BLaER1 treated with 17β-estradiol and CSF1 and Interleukin-3, amounts not matched to agents 10 nM and 100 nM (cell line): ENCODE data around the gene CCL5.

Experiments
- H3K27ac ChIP-seq, 11 experiments: shearing (Covaris generic); formaldehyde crosslinking; 2 replicates each; pipeline ENCODE4 v1.8.1; 2022
- H3K27me3 ChIP-seq, 11 experiments: shearing (Covaris generic); formaldehyde crosslinking; 2 replicates each; pipeline ENCODE4 v1.8.1; 2022
- H3K36me3 ChIP-seq, 11 experiments: shearing (Covaris generic); formaldehyde crosslinking; 2 replicates each; pipeline ENCODE4 v1.8.1; 2022
- H3K4me1 ChIP-seq, 10 experiments: shearing (Covaris generic); formaldehyde crosslinking; 2 replicates each; pipeline ENCODE4 v1.8.1; 2022
- H3K4me2 ChIP-seq, 11 experiments: shearing (Covaris generic); formaldehyde crosslinking; 2 replicates each; pipeline ENCODE4 v1.8.1; 2022
- H3K4me3 ChIP-seq, 10 experiments: shearing (Covaris generic); formaldehyde crosslinking; 2 replicates each; pipeline ENCODE4 v1.8.1; 2022
- H3K9ac ChIP-seq, 11 experiments: shearing (Covaris generic); formaldehyde crosslinking; 2 replicates each; pipeline ENCODE4 v1.8.1; 2022
- H3K9me3 ChIP-seq, 11 experiments: shearing (Covaris generic); formaldehyde crosslinking; replicated peaks in 1 of 11; 2 replicates each; pipeline ENCODE4 v1.8.1; 2022
- H4K20me1 ChIP-seq, 11 experiments: shearing (Covaris generic); formaldehyde crosslinking; 2 replicates each; pipeline ENCODE4 v1.8.1; 2022
- Cebpa-rat ChIP-seq, 11 experiments: shearing (Covaris generic); IDR thresholded peaks; 2 replicates each; pipeline ENCODE4 v1.8.1; 2022

The CCL5 gene

GRCh38 chr17:35866341-35866950 is 13.7 kb downstream of the CCL5 start:
- H3K9ac ChIP-seq, result peak overlapping the region in 4 of 11 experiments; percentile 16 to 54 (median 48); a peak in 5 of 22 replicates

GRCh38 chr17:35865412-35866340 is 14.5 kb downstream of the CCL5 start:
- no peaks in the 10 kb centered on the region for H4K20me1 ChIP-seq
- peak overlapping the region in 8 of 11 experiments; percentile 15 to 81 (median 44); a peak in 13 of 22 replicates for H3K4me2 ChIP-seq
- H3K9ac ChIP-seq, result 0 out of 22 replicates have a peak overlapping the region, but pooled peaks of 1 of the 11 experiments have one; percentile 53
- H3K27me3 ChIP-seq, result no peaks in the 10 kb centered on the region
- no peak for TF ChIP-seq Cebpa-rat (IDR thresholded peaks at IDR 0.05)
- H3K9me3 ChIP-seq, result peaks cover 0 to 8% (median 0%) of the 10 kb centered on the region in 11 experiments; a peak in 5 of 22 replicates
- H3K27ac ChIP-seq, result peak overlapping the region in 4 of 11 experiments; percentile 29 to 69 (median 62); a peak in 7 of 22 replicates
- H3K36me3 ChIP-seq, result peaks cover 0 to 27% (median 8%) of the 10 kb centered on the region in 11 experiments; a peak in 11 of 22 replicates
- H3K4me1 ChIP-seq, result peaks cover 9 to 44% (median 19%) of the 10 kb centered on the region in 10 experiments
- no peak overlapping the region for H3K4me3 ChIP-seq

More at GRCh38 chr17:35866341-35866950, 13.7 kb downstream of the CCL5 start:
- Histone ChIP-seq H3K9me3 (peaks cover 0 to 8% (median 0%) of the 10 kb centered on the region in 11 experiments; a peak in 5 of 22 replicates), H3K36me3 (peaks cover 0 to 27% (median 8%) of the 10 kb centered on the region in 11 experiments; a peak in 11 of 22 replicates), H3K4me3 (no peak overlapping the region), H3K4me1 (peaks cover 16 to 50% (median 27%) of the 10 kb centered on the region in 10 experiments), H3K27me3 (no peaks in the 10 kb centered on the region), H4K20me1 (no peaks in the 10 kb centered on the region), H3K27ac (peak overlapping the region in 5 of 11 experiments; percentile 29 to 69 (median 60); a peak in 10 of 22 replicates), H3K4me2 (peak overlapping the region; percentile 11 to 81 (median 34); a peak in 17 of 22 replicates)
- TF ChIP-seq Cebpa-rat (IDR thresholded peaks at IDR 0.05), result no peak

GRCh38 chr17:35864853-35865252 is 15.3 kb downstream of the CCL5 start:
- H3K9me3 ChIP-seq, result peaks cover 0 to 8% (median 0%) of the 10 kb centered on the region in 11 experiments; a peak in 5 of 22 replicates
- no peak overlapping the region for H3K9ac ChIP-seq
- H3K27me3 ChIP-seq, result no peaks in the 10 kb centered on the region
- H3K4me1 ChIP-seq, result peaks cover 9 to 44% (median 18%) of the 10 kb centered on the region in 10 experiments; a peak in 19 of 20 replicates
- H4K20me1 ChIP-seq, result no peaks in the 10 kb centered on the region
- peaks cover 0 to 27% (median 8%) of the 10 kb centered on the region in 11 experiments; a peak in 11 of 22 replicates for H3K36me3 ChIP-seq
- no peak for TF ChIP-seq Cebpa-rat (IDR thresholded peaks at IDR 0.05)
- no peak overlapping the region for H3K4me3 ChIP-seq
- no peak overlapping the region for H3K27ac ChIP-seq
- no peak overlapping the region for H3K4me2 ChIP-seq

- Histone ChIP-seq H3K9ac (no peak overlapping the region), H3K4me2 (no peak overlapping the region), H3K4me3 (no peak overlapping the region), H3K36me3 (peaks cover 31 to 63% (median 43%) of the 10 kb centered on the region in 11 experiments), H3K4me1 (no peaks in the 10 kb centered on the region), H3K9me3 (no peaks in the 10 kb centered on the region), H4K20me1 (peaks cover 0 to 8% (median 0%) of the 10 kb centered on the region in 11 experiments; a peak in 1 of 22 replicates), H3K27ac (no peak overlapping the region), H3K27me3 (no peaks in the 10 kb centered on the region)
- no peak for TF ChIP-seq Cebpa-rat (IDR thresholded peaks at IDR 0.05)
Observed at GRCh38 chr17:35856603-35857002, 23.6 kb downstream of the CCL5 start.

- Histone ChIP-seq H3K4me2 (no peak overlapping the region), H3K4me3 (no peak overlapping the region), H3K27me3 (no peaks in the 10 kb centered on the region), H3K36me3 (peaks cover 37 to 70% (median 49%) of the 10 kb centered on the region in 11 experiments), H4K20me1 (peaks cover 0 to 8% (median 0%) of the 10 kb centered on the region in 11 experiments; a peak in 1 of 22 replicates), H3K9ac (no peak overlapping the region), H3K9me3 (no peaks in the 10 kb centered on the region), H3K4me1 (no peaks in the 10 kb centered on the region), H3K27ac (no peak overlapping the region)
- no peak for TF ChIP-seq Cebpa-rat (IDR thresholded peaks at IDR 0.05)
Observed at GRCh38 chr17:35855965-35856364, 24.2 kb downstream of the CCL5 start.

GRCh38 chr17:35849469-35850348 is 30.5 kb downstream of the CCL5 start:
- H3K4me2 ChIP-seq, result no peak overlapping the region
- H3K36me3 ChIP-seq, result peaks cover 68 to 100% (median 90%) of the 10 kb centered on the region in 11 experiments
- no peaks in the 10 kb centered on the region for H3K4me1 ChIP-seq
- no peak overlapping the region for H3K9ac ChIP-seq
- no peak for TF ChIP-seq Cebpa-rat (IDR thresholded peaks at IDR 0.05)
- H3K27ac ChIP-seq, result no peak overlapping the region
- peaks cover 13 to 42% (median 20%) of the 10 kb centered on the region in 11 experiments; a peak in 18 of 22 replicates for H4K20me1 ChIP-seq
- H3K27me3 ChIP-seq, result no peaks in the 10 kb centered on the region
- H3K4me3 ChIP-seq, result no peak overlapping the region
- no peaks in the 10 kb centered on the region for H3K9me3 ChIP-seq

GRCh38 chr17:35847633-35848373 is 32.4 kb downstream of the CCL5 start:
- no peak overlapping the region for H3K27ac ChIP-seq
- peaks cover 84 to 100% (median 96%) of the 10 kb centered on the region in 11 experiments for H3K36me3 ChIP-seq
- peaks cover 13 to 54% (median 31%) of the 10 kb centered on the region in 11 experiments; a peak in 19 of 22 replicates for H4K20me1 ChIP-seq
- H3K9ac ChIP-seq, result peak overlapping the region in 1 of 11 experiments; percentile 44; a peak in 1 of 22 replicates
- no peak overlapping the region for H3K4me2 ChIP-seq
- no peak overlapping the region for H3K4me3 ChIP-seq
- no peak for TF ChIP-seq Cebpa-rat (IDR thresholded peaks at IDR 0.05)
- no peaks in the 10 kb centered on the region for H3K4me1 ChIP-seq
- no peaks in the 10 kb centered on the region for H3K27me3 ChIP-seq
- no peaks in the 10 kb centered on the region for H3K9me3 ChIP-seq
